ENCODE results near the gene NOS1AP.

DNA sequence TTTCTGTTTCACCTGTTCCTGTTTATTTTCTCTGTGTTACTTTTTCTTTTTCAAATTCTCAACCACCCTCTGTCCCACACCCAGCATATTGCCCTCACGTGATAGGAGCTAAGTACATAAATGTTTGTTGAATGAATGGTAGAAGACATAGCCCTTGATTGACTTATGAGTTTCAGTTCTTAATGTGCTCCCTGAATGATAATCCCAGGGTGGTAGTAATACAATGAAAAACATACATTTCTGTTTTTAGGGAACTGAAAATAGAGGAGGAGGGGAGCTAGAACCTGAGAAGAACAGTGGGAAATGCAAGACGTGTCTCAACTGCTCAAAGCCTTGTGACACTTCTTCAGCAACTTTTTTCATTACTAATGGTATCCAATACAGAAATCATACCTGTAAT is 160.1 kb downstream of the NOS1AP start:
- TF ChIP-seq, protein P1, sequence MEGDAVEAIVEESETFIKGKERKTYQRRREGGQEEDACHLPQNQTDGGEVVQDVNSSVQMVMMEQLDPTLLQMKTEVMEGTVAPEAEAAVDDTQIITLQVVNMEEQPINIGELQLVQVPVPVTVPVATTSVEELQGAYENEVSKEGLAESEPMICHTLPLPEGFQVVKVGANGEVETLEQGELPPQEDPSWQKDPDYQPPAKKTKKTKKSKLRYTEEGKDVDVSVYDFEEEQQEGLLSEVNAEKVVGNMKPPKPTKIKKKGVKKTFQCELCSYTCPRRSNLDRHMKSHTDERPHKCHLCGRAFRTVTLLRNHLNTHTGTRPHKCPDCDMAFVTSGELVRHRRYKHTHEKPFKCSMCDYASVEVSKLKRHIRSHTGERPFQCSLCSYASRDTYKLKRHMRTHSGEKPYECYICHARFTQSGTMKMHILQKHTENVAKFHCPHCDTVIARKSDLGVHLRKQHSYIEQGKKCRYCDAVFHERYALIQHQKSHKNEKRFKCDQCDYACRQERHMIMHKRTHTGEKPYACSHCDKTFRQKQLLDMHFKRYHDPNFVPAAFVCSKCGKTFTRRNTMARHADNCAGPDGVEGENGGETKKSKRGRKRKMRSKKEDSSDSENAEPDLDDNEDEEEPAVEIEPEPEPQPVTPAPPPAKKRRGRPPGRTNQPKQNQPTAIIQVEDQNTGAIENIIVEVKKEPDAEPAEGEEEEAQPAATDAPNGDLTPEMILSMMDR (IDR thresholded peaks at IDR 0.05): no peak
- TF ChIP-seq EP300 (IDR thresholded peaks at IDR 0.05) (no peak), POLR2A (IDR thresholded peaks at IDR 0.05) (no peak)

Data from ovary (tissue), 3 donors.